Activated naive CD8-positive, alpha-beta T cell (primary cell): ENCODE data around the gene MT1B.

Experiments used
- H3K27ac Mint-ChIP-seq: one replicate; pipeline ENCODE4 v1.8.0; 2021; ENCODE audit warnings: mixed read lengths
- H3K27me3 Mint-ChIP-seq: one replicate; pipeline ENCODE4 v1.8.0; 2021; ENCODE audit warnings: mixed read lengths
- H3K36me3 Mint-ChIP-seq: one replicate; pipeline ENCODE4 v1.8.0; 2021; ENCODE audit warnings: mixed read lengths
- H3K4me1 Mint-ChIP-seq: one replicate; pipeline ENCODE4 v1.8.0; 2021; ENCODE audit warnings: low read depth, mixed read lengths
- H3K4me3 Mint-ChIP-seq: one replicate; pipeline ENCODE4 v1.8.0; 2021; ENCODE audit warnings: mild to moderate bottlenecking, mixed read lengths
- H3K9me3 Mint-ChIP-seq: one replicate; pipeline ENCODE4 v1.8.0; 2021; ENCODE audit warnings: low read depth, mixed read lengths

Gene MT1B

GRCh38 chr16:56651586-56651985 is at the start of gene MT1B:
MT1B (plus strand) TSS chr16:56651886; CDS start chr16:56651954, 68 bp downstream.
- H3K27me3 Mint-ChIP-seq = no peaks in the 10 kb centered on the region
- no peak within 1 kb of the TSS for H3K27ac Mint-ChIP-seq
- H3K36me3 Mint-ChIP-seq = no peaks in the 10 kb centered on the region
- no peaks in the 10 kb centered on the region for H3K4me1 Mint-ChIP-seq
- no peak within 1 kb of the TSS for H3K4me3 Mint-ChIP-seq
- no peaks in the 10 kb centered on the region for H3K9me3 Mint-ChIP-seq

GRCh38 chr16:56603589-56603988 is 48.1 kb upstream of the MT1B start:
- Mint-ChIP-seq H3K36me3 (no peaks in the 10 kb centered on the region), H3K4me3 (no peak overlapping the region), H3K27ac (no peak overlapping the region), H3K9me3 (no peaks in the 10 kb centered on the region), H3K4me1 (peaks cover 26% of the 10 kb centered on the region), H3K27me3 (no peaks in the 10 kb centered on the region)

- Mint-ChIP-seq H3K36me3 (no peaks in the 10 kb centered on the region), H3K9me3 (no peaks in the 10 kb centered on the region)
Measured at GRCh38 chr16:56604966-56605365, 46.7 kb upstream of the MT1B start.

GRCh38 chr16:56605475-56605874 is 46.2 kb upstream of the MT1B start:
- H3K27ac Mint-ChIP-seq = no peak overlapping the region
- H3K36me3 Mint-ChIP-seq = no peaks in the 10 kb centered on the region
- H3K4me3 Mint-ChIP-seq = no peak overlapping the region
- H3K9me3 Mint-ChIP-seq = no peaks in the 10 kb centered on the region
- H3K27me3 Mint-ChIP-seq = no peaks in the 10 kb centered on the region
- peaks cover 37% of the 10 kb centered on the region for H3K4me1 Mint-ChIP-seq

More at GRCh38 chr16:56604966-56605365, 46.7 kb upstream of the MT1B start:
- Mint-ChIP-seq H3K4me1 (peaks cover 33% of the 10 kb centered on the region), H3K4me3 (no peak overlapping the region), H3K27me3 (no peaks in the 10 kb centered on the region), H3K27ac (peak overlapping the region; percentile 41)

- Mint-ChIP-seq H3K9me3 (no peaks in the 10 kb centered on the region), H3K4me1 (peaks cover 43% of the 10 kb centered on the region), H3K27ac (peak overlapping the region; percentile 87), H3K4me3 (peak overlapping the region; percentile 17), H3K36me3 (no peaks in the 10 kb centered on the region), H3K27me3 (no peaks in the 10 kb centered on the region)
Measured at GRCh38 chr16:56606071-56606475, 45.6 kb upstream of the MT1B start.

GRCh38 chr16:56606476-56607108 is 45.1 kb upstream of the MT1B start:
- Mint-ChIP-seq H3K27me3 (no peaks in the 10 kb centered on the region), H3K4me1 (peaks cover 48% of the 10 kb centered on the region), H3K36me3 (no peaks in the 10 kb centered on the region), H3K9me3 (no peaks in the 10 kb centered on the region), H3K27ac (peak overlapping the region; percentile 87), H3K4me3 (peak overlapping the region; percentile 17)

- peak overlapping the region; percentile 79 for H3K4me3 Mint-ChIP-seq
- no peaks in the 10 kb centered on the region for H3K36me3 Mint-ChIP-seq
- no peaks in the 10 kb centered on the region for H3K9me3 Mint-ChIP-seq
- H3K27me3 Mint-ChIP-seq = no peaks in the 10 kb centered on the region
- peaks cover 52% of the 10 kb centered on the region for H3K4me1 Mint-ChIP-seq
- peak overlapping the region; percentile 87 for H3K27ac Mint-ChIP-seq
Measured at GRCh38 chr16:56607109-56607618, 44.5 kb upstream of the MT1B start.

GRCh38 chr16:56607675-56608042 is 44.0 kb upstream of the MT1B start:
- no peaks in the 10 kb centered on the region for H3K36me3 Mint-ChIP-seq
- no peaks in the 10 kb centered on the region for H3K27me3 Mint-ChIP-seq
- peak overlapping the region; percentile 87 for H3K27ac Mint-ChIP-seq
- H3K4me3 Mint-ChIP-seq = peak overlapping the region; percentile 79
- no peaks in the 10 kb centered on the region for H3K9me3 Mint-ChIP-seq
- H3K4me1 Mint-ChIP-seq = peaks cover 57% of the 10 kb centered on the region

- no peaks in the 10 kb centered on the region for H3K27me3 Mint-ChIP-seq
- H3K4me3 Mint-ChIP-seq = peak within 1 kb of the TSS; percentile 98
- H3K9me3 Mint-ChIP-seq = no peaks in the 10 kb centered on the region
- H3K27ac Mint-ChIP-seq = peak within 1 kb of the TSS; percentile 98
- no peaks in the 10 kb centered on the region for H3K36me3 Mint-ChIP-seq
- H3K4me1 Mint-ChIP-seq = peaks cover 60% of the 10 kb centered on the region
Measured at GRCh38 chr16:56608043-56608875, 43.4 kb upstream of the MT1B start, which contains the start of gene MT2A. MT2A (plus strand) TSS chr16:56608584; CDS start chr16:56608656, 72 bp downstream.

GRCh38 chr16:56608876-56609462 is 42.7 kb upstream of the MT1B start:
- Mint-ChIP-seq H3K4me1 (peaks cover 67% of the 10 kb centered on the region), H3K36me3 (no peaks in the 10 kb centered on the region), H3K27ac (peak overlapping the region; percentile 98), H3K4me3 (peak overlapping the region; percentile 98), H3K9me3 (no peaks in the 10 kb centered on the region), H3K27me3 (no peaks in the 10 kb centered on the region)

- Mint-ChIP-seq H3K9me3 (no peaks in the 10 kb centered on the region), H3K27ac (peak overlapping the region; percentile 98)
Measured at GRCh38 chr16:56609463-56609921, 42.2 kb upstream of the MT1B start.

GRCh38 chr16:56610017-56610608 is 41.6 kb upstream of the MT1B start:
- peak overlapping the region; percentile 98 for H3K4me3 Mint-ChIP-seq
- H3K36me3 Mint-ChIP-seq = no peaks in the 10 kb centered on the region
- no peaks in the 10 kb centered on the region for H3K9me3 Mint-ChIP-seq
- peaks cover 76% of the 10 kb centered on the region for H3K4me1 Mint-ChIP-seq
- H3K27me3 Mint-ChIP-seq = no peaks in the 10 kb centered on the region
- H3K27ac Mint-ChIP-seq = peak overlapping the region; percentile 98

More at GRCh38 chr16:56609463-56609921, 42.2 kb upstream of the MT1B start:
- no peaks in the 10 kb centered on the region for H3K27me3 Mint-ChIP-seq
- peak overlapping the region; percentile 98 for H3K4me3 Mint-ChIP-seq
- H3K4me1 Mint-ChIP-seq = peaks cover 72% of the 10 kb centered on the region
- H3K36me3 Mint-ChIP-seq = no peaks in the 10 kb centered on the region

GRCh38 chr16:56610609-56611111 is 41.0 kb upstream of the MT1B start:
- Mint-ChIP-seq H3K4me1 (peaks cover 75% of the 10 kb centered on the region), H3K27me3 (no peaks in the 10 kb centered on the region), H3K4me3 (peak overlapping the region; percentile 98), H3K36me3 (no peaks in the 10 kb centered on the region), H3K27ac (peak overlapping the region; percentile 98), H3K9me3 (no peaks in the 10 kb centered on the region)

- peak overlapping the region; percentile 63 for H3K4me3 Mint-ChIP-seq
- H3K4me1 Mint-ChIP-seq = peaks cover 68% of the 10 kb centered on the region
- H3K9me3 Mint-ChIP-seq = no peaks in the 10 kb centered on the region
- H3K27me3 Mint-ChIP-seq = no peaks in the 10 kb centered on the region
- H3K36me3 Mint-ChIP-seq = no peaks in the 10 kb centered on the region
- peak overlapping the region; percentile 98 for H3K27ac Mint-ChIP-seq
Measured at GRCh38 chr16:56611281-56611833, 40.3 kb upstream of the MT1B start.
